T-helper 9 cell (primary cell): ENCODE measurements around the gene RASGRP3.

Experiments used
- DNase-seq: peaks from one replicate; pipeline ENCODE4 v3.0.0-alpha.2; 2020

RASGRP3 gene

GRCh38 chr2:33494155-33494779 lies 17.8 kb downstream of the RASGRP3 start:
- DNase-seq = no peak

GRCh38 chr2:33494877-33495641 lies 18.6 kb downstream of the RASGRP3 start:
- DNase-seq = no peak

GRCh38 chr2:33495683-33496082 lies 19.2 kb downstream of the RASGRP3 start:
- no peak for DNase-seq

- no peak for DNase-seq
These were observed 19.7 kb downstream of the RASGRP3 start for GRCh38 chr2:33496150-33496549.

- DNase-seq = no peak
These were observed 20.3 kb downstream of the RASGRP3 start for GRCh38 chr2:33496726-33497125.

GRCh38 chr2:33497221-33497650 lies 20.8 kb downstream of the RASGRP3 start:
- no peak for DNase-seq

- no peak for DNase-seq
These were observed 22.0 kb downstream of the RASGRP3 start for GRCh38 chr2:33498291-33498956.

GRCh38 chr2:33500177-33500576 lies 23.7 kb downstream of the RASGRP3 start:
- no peak for DNase-seq

GRCh38 chr2:33502025-33502424 lies 25.6 kb downstream of the RASGRP3 start:
- no peak for DNase-seq

- DNase-seq = no peak
These were observed 26.6 kb downstream of the RASGRP3 start for GRCh38 chr2:33503002-33503401.

GRCh38 chr2:33505966-33506365 lies 29.5 kb downstream of the RASGRP3 start:
- no peak for DNase-seq

- DNase-seq = no peak
These were observed 33.6 kb downstream of the RASGRP3 start for GRCh38 chr2:33509908-33510585.

GRCh38 chr2:33510586-33510968 lies 34.1 kb downstream of the RASGRP3 start:
- DNase-seq = no peak

GRCh38 chr2:33511141-33511540 lies 34.7 kb downstream of the RASGRP3 start:
- DNase-seq = no peak

GRCh38 chr2:33512112-33512511 lies 35.7 kb downstream of the RASGRP3 start:
- DNase-seq = no peak

GRCh38 chr2:33513480-33513879 lies 37.0 kb downstream of the RASGRP3 start:
- no peak for DNase-seq

- no peak for DNase-seq
These were observed 40.1 kb downstream of the RASGRP3 start for GRCh38 chr2:33516456-33516995.

GRCh38 chr2:33518200-33518599 lies 41.8 kb downstream of the RASGRP3 start:
- no peak for DNase-seq

GRCh38 chr2:33518929-33519328 lies 42.5 kb downstream of the RASGRP3 start:
- no peak for DNase-seq

- DNase-seq = no peak
These were observed 45.4 kb downstream of the RASGRP3 start for GRCh38 chr2:33521791-33522281.

- DNase-seq = no peak
These were observed 46.1 kb downstream of the RASGRP3 start for GRCh38 chr2:33522576-33522975.

- no peak for DNase-seq
These were observed 49.2 kb downstream of the RASGRP3 start for GRCh38 chr2:33525666-33526065.

GRCh38 chr2:33526132-33526531 lies 49.7 kb downstream of the RASGRP3 start:
- no peak for DNase-seq
